ENCODE measurements around the gene SPINK8.
"Not testable (repeated sequence)": the region's sequence is repeated elsewhere in the genome, so short reads cannot be mapped to it uniquely, and the experiment has no call there.

The SPINK8 gene

DNA sequence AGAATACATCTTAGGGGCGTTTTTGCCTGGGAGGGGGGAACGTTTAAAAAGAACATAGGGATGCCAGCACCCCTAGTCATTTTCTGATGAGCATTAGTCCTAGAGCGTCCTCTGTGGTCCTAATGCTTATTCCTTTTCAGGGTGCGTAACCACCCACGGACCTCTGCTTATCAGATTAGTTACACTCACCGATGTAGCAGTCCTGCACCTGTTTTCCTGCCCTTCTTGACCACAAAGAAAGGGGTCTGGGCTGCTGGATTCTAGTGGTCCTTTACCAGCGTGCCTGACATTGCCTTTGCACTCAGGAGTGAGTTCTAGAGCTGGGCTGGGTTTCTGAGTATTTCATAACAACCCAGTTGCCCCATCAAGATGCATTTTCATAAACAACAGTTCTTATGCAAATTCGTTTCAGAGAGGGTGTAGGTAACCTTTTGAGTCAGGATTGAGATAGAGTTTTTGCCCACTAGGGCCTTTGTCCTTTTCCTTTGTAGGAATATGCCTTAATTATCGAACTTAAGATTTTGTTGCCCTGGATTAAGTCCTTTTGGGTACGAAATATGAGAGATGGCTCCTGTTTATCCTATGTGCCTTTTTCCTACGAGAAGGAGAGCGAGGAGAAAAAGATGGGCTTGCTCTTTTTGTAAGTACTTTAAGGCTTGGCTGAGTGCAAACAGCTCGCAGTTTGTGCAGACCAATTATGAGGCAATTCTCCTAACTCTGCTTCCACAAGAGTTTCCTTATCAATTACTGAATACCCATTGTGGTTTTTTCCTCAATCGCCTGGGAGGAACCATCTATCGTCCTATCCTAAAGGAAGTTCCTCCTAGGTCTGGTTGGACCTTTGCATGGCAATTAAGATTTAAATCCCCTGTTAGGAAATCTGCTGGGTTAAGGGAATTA is at the start of gene SPINK8:
TSS of gene SPINK8 (minus strand) at position 316 of the 900 bp plus-strand sequence. CDS start 5,320 bp downstream, outside the sequence.
- DNase-seq = not testable (repeated sequence)

GRCh38 chr3:48372862-48373435 is 39.5 kb upstream of the SPINK8 start:
- DNase-seq = no peak

DNA sequence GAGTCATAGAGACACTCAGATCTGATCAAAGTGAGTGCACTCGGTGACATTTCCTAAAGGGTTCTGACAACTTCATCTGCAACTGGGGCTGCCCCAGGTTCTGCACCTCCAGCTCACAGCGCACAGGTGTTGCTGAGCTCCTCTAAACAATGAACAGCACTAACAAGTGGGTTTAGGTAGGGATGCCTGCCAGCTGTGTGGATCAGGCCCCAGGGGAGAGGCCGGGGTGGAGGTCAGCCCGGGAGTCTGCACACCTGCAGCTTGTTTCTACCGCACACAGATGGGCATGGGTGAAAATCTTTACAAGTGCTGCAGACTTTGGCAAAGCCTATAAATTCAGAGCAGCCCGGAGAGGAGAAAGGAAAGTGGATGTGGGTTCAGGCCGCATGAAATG is 38.9 kb upstream of the SPINK8 start:
- DNase-seq = no peak

- DNase-seq = no peak
Measured at GRCh38 chr3:48371651-48372376, 38.4 kb upstream of the SPINK8 start, which contains the start of gene FBXW12. Gene FBXW12, plus strand, starts transcription at chr3:48372219. Its CDS starts 549 bp downstream, at chr3:48372768.

- DNase-seq = no peak
Measured at GRCh38 chr3:48370333-48370713, 36.9 kb upstream of the SPINK8 start.

- no peak for DNase-seq
Measured at GRCh38 chr3:48369693-48370332, 36.4 kb upstream of the SPINK8 start.

GRCh38 chr3:48367201-48367600 is 33.7 kb upstream of the SPINK8 start:
- DNase-seq = no peak

DNA sequence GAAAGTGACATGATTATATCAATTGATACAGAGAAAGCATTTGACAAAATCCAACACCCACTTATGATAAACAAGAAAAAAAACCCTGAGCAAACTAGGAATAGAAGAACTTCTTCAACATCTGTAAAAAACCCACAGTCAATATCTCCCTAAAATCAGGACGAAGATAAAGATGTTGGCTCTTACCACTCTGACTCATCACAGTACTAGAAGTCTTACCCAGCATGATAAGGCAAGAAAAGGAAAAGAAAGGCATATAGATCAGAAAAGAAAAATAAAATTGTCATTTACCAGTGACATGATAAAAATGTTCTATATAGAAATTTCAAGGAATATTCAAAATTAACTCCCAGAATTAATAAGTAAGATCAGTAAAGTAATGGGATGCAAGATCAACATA is 31.4 kb upstream of the SPINK8 start:
- no peak for DNase-seq

DNA sequence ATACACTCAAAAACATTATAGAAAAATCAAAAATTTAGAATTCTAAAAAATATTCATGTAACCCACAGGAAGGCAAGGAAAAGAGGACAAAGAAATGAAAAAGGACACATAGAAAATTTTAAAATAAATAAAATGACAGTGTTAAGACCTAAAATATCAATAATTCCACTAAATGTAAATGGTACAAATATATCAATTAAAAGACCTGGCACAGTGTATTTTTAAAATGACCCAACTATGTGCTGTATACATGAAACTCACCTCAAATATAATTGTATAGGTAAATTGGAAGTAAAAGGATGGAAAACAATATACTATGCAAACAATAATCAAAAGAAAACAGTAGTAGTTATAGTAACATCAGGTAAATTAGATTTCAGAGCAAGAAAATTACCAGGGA is 28.5 kb upstream of the SPINK8 start:
- DNase-seq = no peak

GRCh38 chr3:48356419-48356818 is 23.0 kb upstream of the SPINK8 start:
- DNase-seq = no peak

GRCh38 chr3:48353987-48354386 is 20.5 kb upstream of the SPINK8 start:
- no peak for DNase-seq

DNA sequence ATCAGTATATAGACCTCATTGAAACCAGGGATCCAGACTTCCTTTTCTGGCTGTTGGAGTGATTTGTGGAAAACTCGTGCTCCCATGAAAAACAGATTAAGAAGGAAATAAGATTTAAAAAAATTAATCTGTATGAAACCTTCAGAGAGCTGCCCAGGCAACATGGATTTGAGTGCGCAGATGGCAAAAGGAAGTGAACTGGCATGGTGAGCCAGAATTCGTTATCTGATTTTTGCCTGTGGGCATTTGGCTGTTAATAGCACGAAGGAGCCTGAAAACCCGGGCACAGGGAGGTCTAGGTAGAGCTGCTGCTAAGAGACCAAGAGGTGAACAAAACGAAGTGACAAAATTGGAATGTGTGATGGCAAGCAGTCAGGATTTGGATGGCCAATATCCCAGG is 19.1 kb upstream of the SPINK8 start:
- no peak for DNase-seq

DNA sequence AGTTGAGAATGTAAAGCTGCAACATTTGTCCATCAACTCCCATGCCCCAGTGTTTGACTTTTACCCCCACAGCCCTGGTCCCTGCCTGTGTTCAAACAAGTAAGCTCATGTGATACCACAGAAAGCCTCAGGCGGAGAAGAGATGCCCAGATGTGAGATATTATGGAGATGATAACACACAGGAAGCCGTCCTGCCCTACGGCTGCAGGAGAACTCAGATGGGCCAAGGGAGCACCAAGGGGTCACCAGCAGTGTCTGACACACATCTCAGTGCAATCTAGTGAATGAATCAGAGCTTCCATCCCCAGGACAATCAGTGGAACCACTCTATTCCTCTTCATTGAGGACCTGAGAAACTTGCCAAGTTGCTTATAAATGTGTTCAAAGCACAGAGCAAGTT is 14.0 kb upstream of the SPINK8 start:
- DNase-seq = no peak

DNA sequence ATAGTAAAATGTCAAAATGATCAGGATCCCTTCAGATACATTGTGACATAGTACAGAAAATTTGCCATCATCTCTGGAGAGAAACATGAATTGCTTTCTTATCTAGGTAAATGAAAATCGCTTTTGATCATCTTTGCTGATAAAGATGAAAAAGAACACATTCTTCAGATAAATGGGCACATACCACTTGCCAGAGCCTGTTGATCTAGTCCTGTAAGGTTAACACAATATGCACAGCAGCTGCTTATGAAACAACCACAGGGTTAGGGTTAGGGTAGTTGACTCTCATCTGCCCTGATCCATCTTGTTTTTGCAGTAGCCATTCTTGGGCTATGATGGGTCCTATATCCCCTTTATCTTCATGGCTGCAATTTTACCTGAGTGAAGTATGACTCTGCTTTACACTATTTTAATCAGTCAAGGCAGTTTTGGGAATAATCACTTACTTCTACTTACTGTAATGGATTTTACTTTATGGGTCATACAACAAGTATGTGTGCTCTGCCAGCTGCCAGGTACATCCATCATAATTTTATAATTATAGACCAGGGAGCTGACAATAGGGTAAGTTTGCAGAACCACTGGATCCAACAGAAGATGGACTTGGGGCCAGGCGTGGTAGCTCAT is 12.6 kb upstream of the SPINK8 start:
- no peak for DNase-seq

DNA sequence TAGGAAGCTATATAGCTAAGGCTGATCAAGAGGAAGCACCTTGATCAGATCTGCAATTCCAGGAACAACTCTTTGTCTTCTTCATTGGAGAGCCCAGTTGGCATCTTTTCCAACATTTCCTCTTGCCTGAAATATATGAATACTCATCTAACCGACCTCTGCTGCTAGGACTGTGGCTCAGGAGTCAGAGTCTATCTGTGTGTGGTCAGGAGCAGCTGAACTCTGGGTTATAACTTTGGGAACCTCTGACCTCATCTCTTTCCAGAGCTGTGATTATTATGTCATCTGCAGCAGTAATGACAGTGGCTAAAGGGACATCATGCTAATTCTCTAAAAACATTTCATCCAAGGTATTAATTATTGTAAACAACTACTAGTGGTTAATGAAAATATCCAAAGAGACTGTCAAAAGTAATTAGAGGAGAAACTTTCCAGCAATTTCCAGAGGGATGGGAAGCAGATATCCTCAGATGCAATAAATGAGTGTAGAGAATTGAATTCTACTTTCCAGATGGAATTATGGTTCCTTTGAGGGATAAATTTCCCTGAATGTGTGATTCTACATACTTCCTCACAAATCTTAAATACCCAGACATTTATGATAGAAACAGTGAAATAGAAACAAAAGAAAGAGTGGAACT is 11.5 kb upstream of the SPINK8 start:
- no peak for DNase-seq

GRCh38 chr3:48343432-48343831 is 10.0 kb upstream of the SPINK8 start:
- no peak for DNase-seq

DNA sequence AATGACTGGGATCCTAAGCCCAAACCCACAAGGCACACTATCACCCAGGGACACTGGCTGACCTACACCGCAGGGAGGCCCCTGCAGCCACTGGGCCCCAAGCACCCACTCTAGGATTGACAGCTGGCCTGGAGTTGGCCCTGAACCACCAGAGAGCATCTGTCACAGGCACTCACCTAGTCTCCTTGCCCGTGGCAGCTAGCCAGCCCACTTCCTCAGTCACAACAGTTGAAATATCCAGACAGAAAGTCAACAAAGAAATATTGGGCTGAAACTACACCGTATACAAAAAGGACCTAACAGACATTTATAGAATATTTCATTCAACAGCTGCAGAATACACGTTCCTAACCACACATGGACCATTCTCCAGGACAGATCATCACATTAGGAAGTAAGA is 5.2 kb upstream of the SPINK8 start:
- no peak for DNase-seq

DNA sequence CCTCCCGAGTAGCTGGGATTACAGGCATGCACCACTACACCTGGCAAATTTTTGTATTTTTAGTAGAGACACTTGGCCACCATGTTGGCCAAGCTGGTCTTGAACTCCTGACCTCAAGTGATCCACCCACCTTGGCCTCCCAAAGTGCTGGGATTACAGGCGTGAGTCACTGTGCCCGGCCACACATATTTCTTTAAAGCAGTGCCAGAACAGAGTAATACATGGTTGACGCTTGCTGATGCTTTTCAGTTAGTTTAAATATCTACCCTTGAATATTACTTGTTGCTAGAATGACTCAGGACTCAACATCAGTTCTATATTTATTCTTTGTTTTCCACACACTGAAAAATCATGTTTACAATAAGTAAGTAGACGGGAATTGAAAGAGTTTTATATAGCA is 4.1 kb upstream of the SPINK8 start:
- DNase-seq = not testable (repeated sequence)

- peak in 1 of 2 donors; percentile 18 for DNase-seq
Measured at GRCh38 chr3:48335286-48335685, 1.8 kb upstream of the SPINK8 start.

GRCh38 chr3:48334605-48335004 is 1.1 kb upstream of the SPINK8 start:
- no peak for DNase-seq

GRCh38 chr3:48331706-48332435 is 1.6 kb downstream of the SPINK8 start:
- not testable (repeated sequence) for DNase-seq
